ENCODE data around the gene XRCC4. TPM values are rescaled to one million over a fixed set of nuclear protein-coding genes. Genes with fewer than 3 reads are reported as not detected.
A peak's percentile ranks its signal among the peaks of the same experiment; 100 is the strongest.
"Not testable (repeated sequence)": the region's sequence is repeated elsewhere in the genome, so short reads cannot be mapped to it uniquely, and the experiment has no call there.

Gene XRCC4
- total RNA-seq, 6 experiments from 2014 or later = 13.6 to 17.1 (median 14.4) TPM

DNA sequence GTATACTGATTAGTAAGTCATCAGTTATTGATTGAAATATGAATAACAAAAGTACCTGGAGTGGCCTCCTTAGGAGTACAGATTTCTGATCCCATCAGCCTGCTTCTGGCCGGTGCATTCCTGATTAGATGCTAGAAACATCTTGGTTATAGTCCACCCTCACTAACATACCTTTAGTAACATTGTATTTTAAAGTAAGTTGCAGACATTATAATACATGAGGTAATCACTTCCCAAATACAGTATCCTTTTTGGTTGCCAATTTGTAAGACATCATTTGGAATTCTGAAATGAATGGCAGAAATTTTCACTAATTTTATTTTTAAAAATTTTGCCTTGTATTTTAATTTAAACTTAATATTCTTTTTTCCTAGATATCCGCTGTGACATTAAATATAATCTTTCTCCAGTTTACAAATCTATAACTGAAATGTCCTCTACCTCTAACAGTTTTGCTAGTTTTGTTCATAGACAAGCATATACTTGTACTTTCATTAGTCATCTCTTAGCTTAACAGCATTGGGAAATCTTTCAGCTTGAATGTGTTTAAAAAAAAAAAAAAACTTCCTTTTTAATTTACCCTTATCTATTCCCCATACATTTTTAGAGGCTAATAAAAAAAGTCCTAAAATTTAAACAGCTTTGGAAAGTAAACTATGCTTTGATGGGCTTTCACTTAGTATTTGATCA, 178.9 kb downstream of the XRCC4 start:
- Mint-ChIP-seq H3K4me1 (ENCODE audit: low read depth) (peaks cover 18% of the 10 kb centered on the region), H3K36me3 (ENCODE audit: low read depth) (no peaks in the 10 kb centered on the region), H3K27me3 (ENCODE audit: insufficient read depth) (no peaks in the 10 kb centered on the region; the same call in 1 of the 2 replicates), H3K9me3 (no peaks in the 10 kb centered on the region), H3K27ac (no peak overlapping the region), H3K4me3 (no peak overlapping the region)
- no peak for DNase-seq
- TF ChIP-seq CTCF (IDR thresholded peaks at IDR 0.05) = no peak

DNA sequence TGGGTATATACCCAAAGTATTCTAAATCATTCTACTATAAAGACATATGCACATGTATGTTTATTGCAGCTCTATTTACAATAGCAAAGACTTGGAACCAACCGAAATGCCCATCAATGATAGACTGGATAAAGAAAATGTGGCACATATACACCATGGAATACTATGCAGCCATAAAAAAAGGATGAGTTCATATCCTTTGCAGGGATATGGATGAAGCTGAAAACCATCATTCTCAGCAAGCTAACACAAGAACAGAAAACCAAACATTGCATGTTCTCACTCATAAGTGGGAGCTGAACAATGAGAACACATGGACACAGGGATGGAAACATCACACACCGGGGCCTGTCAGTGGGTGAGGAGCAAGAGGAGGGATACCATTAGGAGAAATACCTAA, 180.3 kb downstream of the XRCC4 start:
- H3K27me3 Mint-ChIP-seq (ENCODE audit: insufficient read depth); H3K27ac Mint-ChIP-seq; H3K9me3 Mint-ChIP-seq; DNase-seq; H3K36me3 Mint-ChIP-seq (ENCODE audit: low read depth); H3K4me3 Mint-ChIP-seq: not testable (repeated sequence)
- H3K4me1 Mint-ChIP-seq (ENCODE audit: low read depth) = peaks cover 18% of the 10 kb centered on the region

- Mint-ChIP-seq H3K9me3 (no peaks in the 10 kb centered on the region), H3K4me3 (no peak overlapping the region), H3K36me3 (ENCODE audit: low read depth) (no peaks in the 10 kb centered on the region), H3K27ac (no peak overlapping the region), H3K27me3 (ENCODE audit: insufficient read depth) (no peaks in the 10 kb centered on the region), H3K4me1 (ENCODE audit: low read depth) (no peaks in the 10 kb centered on the region)
- DNase-seq = peak; percentile 2
- no peak for TF ChIP-seq CTCF (IDR thresholded peaks at IDR 0.05)
Observed at GRCh38 chr5:83265318-83265717, 188.0 kb downstream of the XRCC4 start.

DNA sequence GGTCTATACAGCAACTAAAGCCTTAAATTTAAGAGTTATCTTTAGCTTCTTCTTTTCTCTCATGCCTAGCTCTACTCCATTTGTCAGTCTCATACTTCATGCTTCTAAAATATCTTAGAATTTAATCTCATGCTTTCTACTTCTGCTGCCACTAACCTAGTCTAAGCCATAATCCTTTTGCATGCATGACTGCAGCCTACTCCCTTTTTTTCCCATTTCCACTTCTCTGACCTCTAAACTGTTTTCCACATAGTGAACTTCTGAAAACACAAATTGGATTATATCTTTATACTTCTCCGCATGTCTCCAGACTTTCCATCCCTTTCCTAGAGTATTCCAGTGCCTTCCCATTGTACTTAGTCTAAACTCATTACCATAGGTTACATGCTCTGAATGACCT, 193.0 kb downstream of the XRCC4 start:
- DNase-seq = no peak
- TF ChIP-seq CTCF (IDR thresholded peaks at IDR 0.05) = no peak
- no peaks in the 10 kb centered on the region for H3K9me3 Mint-ChIP-seq

DNA sequence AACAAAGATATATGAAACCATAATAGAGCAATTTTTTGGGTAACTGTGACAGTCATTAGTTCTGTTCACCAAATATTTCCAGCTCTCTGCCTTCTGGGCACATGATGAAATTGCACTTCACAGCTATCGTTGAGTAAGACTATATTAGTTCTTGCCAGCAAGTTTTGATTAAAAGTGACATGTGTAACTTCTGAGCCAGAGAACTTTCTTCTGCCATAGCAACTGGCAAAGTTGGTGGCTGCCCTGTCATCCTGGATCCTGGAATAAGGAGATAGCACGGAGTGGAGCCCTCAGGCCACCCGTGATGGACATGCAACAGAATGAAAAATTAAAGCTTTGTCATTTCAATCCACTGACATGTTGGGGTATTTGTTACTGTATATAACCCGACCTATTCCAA, 199.8 kb downstream of the XRCC4 start:
- no peaks in the 10 kb centered on the region; the same call in 1 of the 2 replicates for H3K27me3 Mint-ChIP-seq (ENCODE audit: insufficient read depth)
- H3K4me1 Mint-ChIP-seq (ENCODE audit: low read depth) = peaks cover 22% of the 10 kb centered on the region
- H3K4me3 Mint-ChIP-seq = no peak overlapping the region
- no peak for TF ChIP-seq CTCF (IDR thresholded peaks at IDR 0.05)
- H3K9me3 Mint-ChIP-seq = no peaks in the 10 kb centered on the region
- no peak overlapping the region for H3K27ac Mint-ChIP-seq
- no peak for DNase-seq
- no peaks in the 10 kb centered on the region for H3K36me3 Mint-ChIP-seq (ENCODE audit: low read depth)

More for the DNA sequence above, 193.0 kb downstream of the XRCC4 start:
- Mint-ChIP-seq H3K27ac (no peak overlapping the region), H3K4me3 (no peak overlapping the region), H3K36me3 (ENCODE audit: low read depth) (no peaks in the 10 kb centered on the region), H3K27me3 (ENCODE audit: insufficient read depth) (no peaks in the 10 kb centered on the region), H3K4me1 (ENCODE audit: low read depth) (no peaks in the 10 kb centered on the region)

DNA sequence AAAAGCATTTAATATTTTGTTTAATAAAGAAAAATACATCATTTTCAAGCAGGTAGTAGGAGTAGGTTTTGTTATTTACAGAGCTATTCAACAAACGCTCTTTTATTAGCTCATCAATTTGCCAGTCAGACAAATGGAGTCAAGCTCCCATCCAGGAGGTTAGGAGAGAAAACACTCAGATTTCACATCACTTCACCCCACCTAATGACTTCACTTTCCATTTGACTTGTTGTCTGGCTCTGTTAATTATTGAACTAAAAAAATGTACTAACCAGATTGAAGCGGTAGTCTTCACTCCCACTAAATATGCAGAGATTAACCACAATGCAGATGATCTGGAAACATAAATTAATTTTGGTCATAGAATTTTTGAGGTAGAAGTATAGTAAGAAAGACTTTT, 200.6 kb downstream of the XRCC4 start:
- no peak for DNase-seq
- no peaks in the 10 kb centered on the region; the same call in 1 of the 2 replicates for H3K27me3 Mint-ChIP-seq (ENCODE audit: insufficient read depth)

More for the DNA sequence above, 200.6 kb downstream of the XRCC4 start:
- no peak for TF ChIP-seq CTCF (IDR thresholded peaks at IDR 0.05)
- H3K4me1 Mint-ChIP-seq (ENCODE audit: low read depth) = peaks cover 23% of the 10 kb centered on the region
- H3K9me3 Mint-ChIP-seq = no peaks in the 10 kb centered on the region
- no peak overlapping the region for H3K27ac Mint-ChIP-seq
- no peak overlapping the region for H3K4me3 Mint-ChIP-seq
- H3K36me3 Mint-ChIP-seq (ENCODE audit: low read depth) = no peaks in the 10 kb centered on the region

Data from HFFc6 (cell line).